A673 (cell line): ENCODE results near the gene TADA3. TPM values are rescaled to one million over a fixed set of nuclear protein-coding genes. Genes with fewer than 3 reads are reported as not detected.

ENCODE experiments used
- BruUV-seq: library from RNA; stranded (reverse); fragments of 400-500 nt; replicated peaks from 2 replicates; lab custom pipeline; 2021; lab: Mats Ljungman, UMichigan
- CTCF ChIA-PET: fragments of 300-600 bp; sonication (Branson Sonifier 250); formaldehyde crosslinking; loops from one replicate; lab custom pipeline; 2022; ENCODE audit warnings: antibody characterized with exemption; lab: Charles Lee
- POLR2A ChIA-PET: fragments of 300-600 bp; sonication (Branson Sonifier 250); formaldehyde crosslinking; loops from one replicate; lab custom pipeline; 2022; ENCODE audit warnings: antibody characterized with exemption; ENCODE audit not compliant: low non-redundant PET; lab: Charles Lee
- DNase-seq: peaks from one replicate; pipeline ENCODE4 v3.0.0-alpha.2; 2015; ENCODE audit warnings: low spot score
- H3K27ac ChIP-seq: fragments of 200-600 bp; sonication (generic); 2 replicates; pipeline ENCODE4 v1.5.1; 2016; ENCODE audit warnings: mixed run types, low read depth, mild to moderate bottlenecking, mixed read lengths, antibody characterized with exemption, low read length; ENCODE audit not compliant: poor library complexity, severe bottlenecking
- H3K27me3 ChIP-seq: fragments of 200-600 bp; sonication (generic); replicated peaks from 2 replicates; pipeline ENCODE4 v1.6.1; 2017; ENCODE audit warnings: mixed run types, low read depth, mild to moderate bottlenecking, mixed read lengths, antibody characterized with exemption, low read length; ENCODE audit not compliant: insufficient read depth, poor library complexity
- H3K36me3 ChIP-seq: fragments of 200-600 bp; sonication (generic); 2 replicates; pipeline ENCODE4 v1.6.1; 2016; ENCODE audit warnings: mixed run types, mild to moderate bottlenecking, mixed read lengths, antibody characterized with exemption, low read length; ENCODE audit not compliant: insufficient read depth, poor library complexity, severe bottlenecking
- H3K4me1 ChIP-seq: fragments of 200-600 bp; sonication (generic); 2 replicates; pipeline ENCODE4 v1.6.1; 2017; ENCODE audit warnings: mixed run types, mild to moderate bottlenecking, mixed read lengths, antibody characterized with exemption, low read length; ENCODE audit not compliant: insufficient read depth, poor library complexity, severe bottlenecking
- H3K4me3 ChIP-seq: fragments of 200-600 bp; sonication (generic); 2 replicates; pipeline ENCODE4 v1.5.1; 2016; ENCODE audit warnings: low read depth, mixed run types, mild to moderate bottlenecking, mixed read lengths, low read length; ENCODE audit not compliant: poor library complexity, severe bottlenecking
- H3K9me3 ChIP-seq: fragments of 200-600 bp; sonication (generic); 2 replicates; pipeline ENCODE4 v1.6.1; 2016; ENCODE audit warnings: mixed run types, low read depth, mild to moderate bottlenecking, mixed read lengths, antibody characterized with exemption, low read length; ENCODE audit not compliant: poor library complexity, severe bottlenecking
- CTCF ChIP-seq: fragments of 300-800, 200-600 bp; sonication (generic); conservative IDR thresholded peaks from 2 replicates; pipeline ENCODE4 v1.5.1; 2017; ENCODE audit warnings: low read depth, mild to moderate bottlenecking, antibody characterized with exemption, low read length, moderate library complexity, mixed read lengths
- EZH2 ChIP-seq: fragments of 200-600 bp; sonication (generic); IDR thresholded peaks from 2 replicates; pipeline ENCODE4 v1.6.1; 2017; ENCODE audit warnings: borderline replicate concordance, low read depth, mild to moderate bottlenecking, mixed read lengths, antibody characterized with exemption, low read length; ENCODE audit not compliant: poor library complexity, severe bottlenecking
- intact Hi-C: fragments of 100-400 bp; cut with micrococcal nuclease; formaldehyde crosslinking; loops from one replicate; pipeline ENCODE4 v1.10.0; 2022; ENCODE audit not compliant: unreplicated experiment
- total RNA-seq: library from RNA; stranded (reverse); gene quantifications from 2 replicates; pipeline ENCODE4 v1.2.3, GENCODE V29; 2021

The TADA3 gene
- total RNA-seq, 1 experiment from 2014 or later = 46.1 TPM

- Histone ChIP-seq H3K9me3 (no peaks in the 10 kb centered on the region), H3K27ac (no peak overlapping the region), H3K4me1 (peaks cover 6% of the 10 kb centered on the region), H3K36me3 (peaks cover 50% of the 10 kb centered on the region), H3K4me3 (no peak overlapping the region), H3K27me3 (no peaks in the 10 kb centered on the region)
- ChIA-PET CTCF (no interaction called here), POLR2A (no interaction called here)
- DNase-seq = no peak
- no peak for TF ChIP-seq CTCF
- no peak for TF ChIP-seq EZH2
- intact Hi-C loops = no loop called here
- no TSS peak for BruUV-seq
Measured at GRCh38 chr3:9797196-9797945, 5.1 kb upstream of the TADA3 start.

GRCh38 chr3:9795207-9795606 is 2.9 kb upstream of the TADA3 start:
- no peak for DNase-seq
- H3K27ac ChIP-seq = no peak overlapping the region
- no peak overlapping the region for H3K4me3 ChIP-seq
- TF ChIP-seq CTCF = no peak
- TF ChIP-seq EZH2 = no peak
- intact Hi-C loops = no loop called here
- POLR2A ChIA-PET = interaction anchor here (0.7 kb wide), 1 partner anchor 50 kb away, joined by 4 read pairs; no protein-coding TSS in a partner anchor
- H3K36me3 ChIP-seq = peaks cover 33% of the 10 kb centered on the region
- no peaks in the 10 kb centered on the region for H3K9me3 ChIP-seq
- CTCF ChIA-PET = no interaction called here
- H3K4me1 ChIP-seq = peaks cover 17% of the 10 kb centered on the region
- BruUV-seq = no TSS peak
- H3K27me3 ChIP-seq = no peaks in the 10 kb centered on the region

GRCh38 chr3:9794400-9794799 is 2.1 kb upstream of the TADA3 start:
- no peaks in the 10 kb centered on the region for H3K9me3 ChIP-seq

More at GRCh38 chr3:9794400-9794799, 2.1 kb upstream of the TADA3 start:
- TF ChIP-seq EZH2 (no peak), CTCF (no peak)
- intact Hi-C loops = no loop called here
- BruUV-seq = no TSS peak
- no peak overlapping the region for H3K4me3 ChIP-seq
- POLR2A ChIA-PET = interaction anchor here (0.7 kb wide), 1 partner anchor 200 kb away, joined by 3 read pairs; no protein-coding TSS in a partner anchor
- CTCF ChIA-PET = no interaction called here
- DNase-seq = no peak
- peaks cover 17% of the 10 kb centered on the region for H3K4me1 ChIP-seq
- H3K27ac ChIP-seq = no peak overlapping the region
- no peaks in the 10 kb centered on the region for H3K27me3 ChIP-seq
- H3K36me3 ChIP-seq = peaks cover 31% of the 10 kb centered on the region
